DOHH2 (cell line): Measurements from ENCODE around the gene THRAP3.
A peak's percentile ranks its signal among the peaks of the same experiment; 100 is the strongest.
"Not testable (repeated sequence)": the region's sequence is repeated elsewhere in the genome, so short reads cannot be mapped to it uniquely, and the experiment has no call there.

Experiments used
- H3F3A ChIP-seq: fragments of 200-600 bp; sonication (generic), shearing (Covaris generic); 2 replicates; pipeline ENCODE4 v1.6.0; 2016; ENCODE audit warnings: antibody characterized with exemption, mild to moderate bottlenecking; ENCODE audit not compliant: control insufficient read depth, insufficient read depth
- H3K27ac ChIP-seq: fragments of 200-600 bp; sonication (generic); 2 replicates; pipeline ENCODE4 v1.5.1; 2014; ENCODE audit warnings: low read depth, mild to moderate bottlenecking, low read length, moderate library complexity
- H3K27me3 ChIP-seq: fragments of 200-600 bp; sonication (generic); 2 replicates; pipeline ENCODE4 v1.6.1; 2014; ENCODE audit warnings: mild to moderate bottlenecking, low read length, mixed read lengths; ENCODE audit not compliant: control insufficient read depth
- H3K36me3 ChIP-seq: fragments of 200-600 bp; sonication (generic); 2 replicates; pipeline ENCODE4 v1.6.1; 2014; ENCODE audit warnings: mild to moderate bottlenecking, low read length, moderate library complexity, mixed read lengths; ENCODE audit not compliant: control insufficient read depth
- H3K4me1 ChIP-seq: fragments of 200-600 bp; sonication (generic); 2 replicates; pipeline ENCODE4 v1.6.1; 2014; ENCODE audit warnings: mild to moderate bottlenecking, low read length, mixed read lengths; ENCODE audit not compliant: control insufficient read depth
- H3K4me2 ChIP-seq: fragments of 200-600 bp; sonication (generic); 2 replicates; pipeline ENCODE4 v1.6.0; 2014; ENCODE audit warnings: mild to moderate bottlenecking, low read length, moderate library complexity
- H3K4me3 ChIP-seq: fragments of 200-600 bp; sonication (generic); 2 replicates; pipeline ENCODE4 v1.5.1; 2014; ENCODE audit warnings: mild to moderate bottlenecking, low read length, mixed read lengths
- H3K79me2 ChIP-seq: fragments of 200-600 bp; sonication (generic); 2 replicates; pipeline ENCODE4 v1.6.1; 2014; ENCODE audit warnings: mild to moderate bottlenecking, low read length, mixed read lengths; ENCODE audit not compliant: control insufficient read depth
- H3K9me2 ChIP-seq: fragments of 200-600 bp; sonication (generic); replicated peaks from 2 replicates; pipeline ENCODE4 v1.6.1; 2014; ENCODE audit warnings: mild to moderate bottlenecking, low read length, mixed read lengths; ENCODE audit not compliant: control insufficient read depth
- H3K9me3 ChIP-seq: fragments of 200-600 bp; sonication (generic); 2 replicates; pipeline ENCODE4 v1.6.1; 2014; ENCODE audit warnings: antibody characterized with exemption, low read length, mixed read lengths; ENCODE audit not compliant: control insufficient read depth, insufficient read depth
- H4K20me1 ChIP-seq: fragments of 200-600 bp; sonication (generic); 2 replicates; pipeline ENCODE4 v1.6.0; 2014; ENCODE audit warnings: low read depth, mild to moderate bottlenecking, antibody characterized with exemption, low read length, moderate library complexity; ENCODE audit not compliant: control insufficient read depth, insufficient read depth
- CTCF ChIP-seq: fragments of 200-600 bp; sonication (generic); IDR thresholded peaks from one replicate; pipeline ENCODE4 v1.5.1; 2014; ENCODE audit warnings: antibody characterized with exemption, mild to moderate bottlenecking, low read depth, low read length; ENCODE audit not compliant: poor library complexity, severe bottlenecking
- EZH2phosphoT487 ChIP-seq: fragments of 200-600 bp; sonication (generic); IDR thresholded peaks from 2 replicates; pipeline ENCODE4 v1.6.1; 2017; ENCODE audit warnings: borderline replicate concordance, mild to moderate bottlenecking, antibody characterized with exemption, low read length, moderate library complexity, mixed read lengths

THRAP3 gene

GRCh38 chr1:36251794-36252481 lies 27.7 kb downstream of the THRAP3 start:
- no peaks in the 10 kb centered on the region for H3K27me3 ChIP-seq
- peaks cover 88% of the 10 kb centered on the region for H3K4me1 ChIP-seq
- TF ChIP-seq CTCF (no peak), EZH2phosphoT487 (no peak)
- H3K9me3 ChIP-seq: no peaks in the 10 kb centered on the region
- peaks cover 95% of the 10 kb centered on the region for H3K79me2 ChIP-seq
- H3K4me2 ChIP-seq: peak overlapping the region; percentile 52
- H3K27ac ChIP-seq: peak overlapping the region; percentile 40
- H3K36me3 ChIP-seq: peaks cover 29% of the 10 kb centered on the region
- no peak overlapping the region for H3K4me3 ChIP-seq
- H3K9me2 ChIP-seq: no peaks in the 10 kb centered on the region
- H3F3A ChIP-seq: peaks cover 43% of the 10 kb centered on the region
- H4K20me1 ChIP-seq: no peaks in the 10 kb centered on the region

- Histone ChIP-seq H3K4me2 (peak overlapping the region; percentile 52), H3K79me2 (peaks cover 94% of the 10 kb centered on the region), H3K4me1 (peaks cover 91% of the 10 kb centered on the region), H3K36me3 (peaks cover 27% of the 10 kb centered on the region), H3F3A (peaks cover 48% of the 10 kb centered on the region), H3K27ac (peak overlapping the region; percentile 37)
- H3K9me3 ChIP-seq, H3K4me3 ChIP-seq, H3K27me3 ChIP-seq, H3K9me2 ChIP-seq, H4K20me1 ChIP-seq: not testable (repeated sequence)
Measured at GRCh38 chr1:36252482-36252824, 28.2 kb downstream of the THRAP3 start.

GRCh38 chr1:36253161-36253862 lies 29.1 kb downstream of the THRAP3 start:
- H3K4me2 ChIP-seq: peak overlapping the region; percentile 68
- H4K20me1 ChIP-seq: no peaks in the 10 kb centered on the region

More at GRCh38 chr1:36253161-36253862, 29.1 kb downstream of the THRAP3 start:
- H3K4me1 ChIP-seq: peaks cover 93% of the 10 kb centered on the region
- no peaks in the 10 kb centered on the region for H3K9me3 ChIP-seq
- H3K27ac ChIP-seq: peak overlapping the region; percentile 97
- no peaks in the 10 kb centered on the region for H3K27me3 ChIP-seq
- H3K36me3 ChIP-seq: peaks cover 27% of the 10 kb centered on the region
- no peak for TF ChIP-seq EZH2phosphoT487
- TF ChIP-seq CTCF: no peak
- no peaks in the 10 kb centered on the region for H3K9me2 ChIP-seq
- H3K4me3 ChIP-seq: peak overlapping the region; percentile 62
- H3F3A ChIP-seq: peaks cover 55% of the 10 kb centered on the region
- H3K79me2 ChIP-seq: peaks cover 94% of the 10 kb centered on the region
